Frontal cortex (tissue), 4 donors: ENCODE results near the gene RNLS. TPM values are rescaled to one million over a fixed set of nuclear protein-coding genes. Genes with fewer than 3 reads are reported as not detected.

Experiments used
- DNase-seq, 2 donors: peaks; one replicate each; pipeline ENCODE4 v3.0.0; 2012; ENCODE audit warnings: low spot score in 2 of 2
- FAIRE-seq: peaks from 2 replicates; lab custom pipeline; 2012; peaks lifted over from hg19 to GRCh38; lab: Jason Lieb, UNC
- total RNA-seq: library from RNA; depleted of rRNA; stranded (reverse); fragments of >200 nt; gene quantifications from one replicate; pipeline ENCODE4 v1.2.3, GENCODE V29; 2014
- donor health status: control.
- donor health status: control.
- donor health status: control.

Gene RNLS
- total RNA-seq, 1 donor from 2014 or later: 1.2 TPM

DNA sequence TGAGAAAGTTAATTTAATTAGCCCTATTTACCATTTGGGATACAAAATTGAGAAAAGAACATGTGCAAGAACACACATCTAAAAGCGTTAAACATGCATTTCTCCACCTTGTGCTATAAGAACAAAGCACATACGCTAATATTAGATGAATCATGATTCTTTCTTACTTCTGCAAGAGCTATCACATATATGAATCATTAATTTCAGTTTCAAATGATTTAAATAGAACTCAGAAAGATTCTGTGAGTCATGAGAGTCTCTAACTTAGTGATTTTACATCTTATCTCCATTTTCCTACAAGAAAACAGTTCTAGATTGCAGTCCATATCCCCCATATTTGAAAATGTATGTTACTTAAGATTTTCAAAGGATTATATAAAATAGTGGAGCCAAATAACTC is 173.9 kb downstream of the RNLS start:
- DNase-seq: no peak
- no peak for FAIRE-seq

DNA sequence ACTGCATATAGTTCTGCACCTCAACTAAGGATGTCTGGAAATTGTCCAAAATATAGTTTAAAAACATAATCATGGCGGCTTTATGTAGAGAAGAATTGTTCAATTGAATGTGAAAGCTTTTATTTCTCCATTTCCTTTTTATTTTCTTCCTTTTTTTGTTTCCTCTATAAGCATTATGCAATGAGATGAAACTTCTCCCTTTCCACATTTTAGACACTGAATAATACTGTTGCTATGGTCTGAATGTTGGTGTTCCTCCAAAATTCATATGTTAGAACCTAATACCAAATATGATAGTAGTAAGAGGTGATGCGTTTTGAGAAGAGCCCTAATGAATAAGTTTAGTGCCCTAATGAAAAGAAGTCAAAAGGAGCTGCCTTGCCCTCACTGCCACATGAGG is 175.0 kb downstream of the RNLS start:
- FAIRE-seq: no peak
- no peak for DNase-seq

DNA sequence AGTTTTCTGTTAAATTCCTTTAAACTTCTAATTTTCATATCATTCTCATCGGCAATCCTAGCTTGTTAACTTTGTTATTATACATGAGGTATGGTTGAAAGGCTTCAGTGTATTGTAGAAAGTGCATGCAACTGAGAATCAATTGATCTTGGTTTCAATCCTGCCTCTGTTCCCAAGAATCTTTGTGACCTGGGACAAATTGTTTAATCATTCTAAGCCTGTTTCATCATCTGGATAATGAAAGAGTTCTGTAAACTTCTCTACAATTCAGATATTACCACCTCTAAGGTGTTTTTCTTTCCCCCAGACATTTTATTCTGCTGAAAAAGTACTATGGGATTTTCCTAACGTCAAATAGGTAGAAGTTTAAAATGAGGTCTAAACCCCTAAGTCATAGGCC is 179.0 kb downstream of the RNLS start:
- DNase-seq (no peak), FAIRE-seq (no peak)

DNA sequence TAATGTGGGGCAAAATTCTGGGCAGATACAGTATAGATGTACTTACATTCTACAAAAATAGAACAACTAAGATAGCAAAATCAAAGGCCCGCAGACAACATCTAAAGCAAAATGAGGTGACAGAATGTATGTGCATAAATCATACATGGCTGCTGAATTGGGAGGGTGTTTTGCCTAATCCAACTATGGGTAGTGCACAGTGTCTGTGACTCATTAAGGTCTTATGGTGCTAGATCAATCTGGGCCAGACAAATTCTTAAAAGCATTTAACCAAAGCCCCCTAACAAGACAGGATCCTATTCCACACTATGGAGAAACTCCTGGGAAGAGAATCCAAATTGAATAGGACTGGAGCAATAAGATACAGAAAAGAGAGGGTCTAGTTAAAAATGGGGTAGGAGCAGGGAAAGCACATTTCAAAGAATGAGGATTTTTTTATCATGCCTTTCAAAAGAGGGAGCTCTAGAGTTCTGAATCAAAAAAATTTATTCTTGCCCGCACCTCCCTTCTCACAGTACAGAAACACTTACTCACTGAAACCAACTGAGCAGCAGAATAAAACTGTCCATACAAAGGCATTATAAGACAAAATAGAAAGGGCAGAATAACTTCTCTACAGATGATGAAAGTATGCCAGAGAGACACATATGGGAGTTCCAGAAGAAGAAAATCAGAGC is 181.3 kb downstream of the RNLS start:
- DNase-seq: no peak
- no peak for FAIRE-seq

DNA sequence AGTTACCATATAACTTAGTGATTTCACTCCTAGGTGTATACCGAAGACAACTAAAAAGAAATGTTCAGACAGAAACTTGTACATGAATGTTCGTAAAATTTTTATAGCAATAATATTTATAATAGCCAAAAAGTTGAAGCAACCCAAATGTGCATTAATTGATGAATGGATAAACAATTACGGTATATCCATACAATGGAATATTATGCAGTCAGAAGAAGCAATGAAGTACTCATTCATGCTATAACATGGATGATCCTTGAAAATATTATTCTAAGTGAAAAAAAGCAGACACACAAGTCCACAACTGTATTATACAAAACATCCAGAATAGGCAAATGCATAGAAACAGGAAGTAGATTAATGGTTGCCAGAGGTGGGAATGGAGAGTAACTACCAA is 183.9 kb downstream of the RNLS start:
- FAIRE-seq (no peak), DNase-seq (no peak)

DNA sequence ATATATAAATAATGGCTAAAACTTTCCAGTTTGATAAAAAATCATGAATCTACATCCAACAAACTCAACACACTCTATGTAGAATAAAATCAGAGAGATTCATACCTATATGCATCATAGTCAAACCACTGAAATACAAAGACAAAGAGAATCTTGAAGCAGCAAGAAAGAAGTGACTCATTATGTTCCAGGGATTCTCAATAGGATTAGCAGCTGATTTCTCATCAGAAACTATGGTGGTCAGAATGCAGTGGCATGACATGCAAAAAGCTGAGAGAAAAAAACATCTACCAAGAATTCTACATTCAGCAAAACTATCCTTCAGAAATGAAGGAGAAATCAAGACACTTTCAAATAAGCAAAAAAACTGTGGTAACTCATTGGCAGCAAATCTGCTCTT is 187.4 kb downstream of the RNLS start:
- FAIRE-seq: no peak

DNA sequence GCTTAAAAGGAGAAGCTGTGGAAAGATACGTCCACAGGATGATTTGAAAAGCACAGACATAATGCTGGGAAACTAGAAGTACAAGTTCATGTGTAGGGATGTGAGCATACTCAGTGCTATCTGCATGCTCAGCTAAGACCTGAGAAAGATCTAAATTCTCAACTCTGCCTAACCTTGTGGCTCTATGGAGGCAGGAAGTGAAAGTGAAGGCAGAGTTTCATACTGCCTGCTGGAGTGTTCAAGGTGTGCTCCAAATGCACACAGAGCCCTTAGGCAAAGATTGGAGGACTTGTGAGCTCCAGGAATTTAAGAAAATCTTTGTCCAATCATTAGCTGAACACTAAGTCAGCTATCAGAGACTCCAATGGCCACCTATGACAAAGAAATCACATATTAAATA is 190.9 kb downstream of the RNLS start:
- DNase-seq (no peak), FAIRE-seq (no peak)

More for the DNA sequence above, 187.4 kb downstream of the RNLS start:
- no peak for DNase-seq

DNA sequence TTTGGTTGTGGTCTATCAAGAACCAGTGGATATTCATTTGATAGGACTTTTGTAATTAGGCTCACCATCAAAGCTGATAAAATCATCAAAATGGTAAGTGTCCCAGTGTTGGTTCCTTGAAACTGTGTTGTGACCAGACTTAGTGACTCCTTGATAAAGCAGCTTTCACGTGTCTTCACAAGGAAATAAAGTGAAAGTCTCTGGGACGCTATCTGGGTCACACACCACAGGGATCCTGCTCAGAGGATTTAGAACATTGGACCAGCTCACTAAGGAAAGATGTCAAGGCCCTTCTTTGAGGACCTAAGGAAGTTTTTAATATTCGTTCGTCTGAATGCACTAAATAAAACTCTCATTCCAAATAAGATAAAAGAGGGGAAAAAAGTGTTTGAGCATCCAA is 193.1 kb downstream of the RNLS start:
- DNase-seq: no peak
- no peak for FAIRE-seq

DNA sequence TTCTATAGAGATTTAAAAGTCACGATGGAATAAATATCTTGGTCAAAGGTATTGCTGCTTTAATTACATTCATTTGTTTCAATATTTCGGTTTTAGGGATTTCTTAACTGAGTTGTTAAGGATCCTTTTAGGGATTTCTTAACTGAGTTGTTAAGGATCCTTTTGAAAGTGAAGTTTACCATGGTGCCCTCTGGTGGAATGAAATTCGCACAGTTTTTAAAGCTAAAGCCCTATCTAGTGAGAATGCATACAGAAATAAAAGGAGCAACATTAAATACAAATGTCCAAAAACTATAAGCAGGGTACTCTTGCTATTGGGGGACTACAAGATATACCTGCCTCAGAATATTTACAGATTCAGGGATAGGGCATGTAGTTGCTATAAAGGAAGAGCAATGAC is 193.7 kb downstream of the RNLS start:
- peak; percentile 39 for FAIRE-seq
- DNase-seq: no peak

DNA sequence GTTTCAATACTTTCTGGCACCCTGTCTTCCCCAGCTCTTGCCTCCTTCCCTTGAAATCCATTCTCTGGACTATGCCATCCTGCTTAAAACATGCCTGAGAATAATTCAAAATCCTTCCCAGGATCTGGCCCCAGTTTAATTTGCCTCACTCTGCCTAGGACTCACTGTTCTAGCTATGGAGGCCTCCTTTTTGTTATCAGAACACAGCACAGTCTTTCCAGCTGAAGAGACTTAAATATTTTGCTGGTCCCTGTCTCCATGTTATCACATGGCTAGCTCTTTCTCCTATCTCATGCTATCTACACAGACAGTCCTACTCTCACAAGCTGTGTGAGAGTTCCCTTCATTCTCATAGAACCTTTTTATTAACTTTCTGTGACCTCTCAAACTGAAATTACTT is 194.8 kb downstream of the RNLS start:
- DNase-seq (no peak), FAIRE-seq (no peak)

DNA sequence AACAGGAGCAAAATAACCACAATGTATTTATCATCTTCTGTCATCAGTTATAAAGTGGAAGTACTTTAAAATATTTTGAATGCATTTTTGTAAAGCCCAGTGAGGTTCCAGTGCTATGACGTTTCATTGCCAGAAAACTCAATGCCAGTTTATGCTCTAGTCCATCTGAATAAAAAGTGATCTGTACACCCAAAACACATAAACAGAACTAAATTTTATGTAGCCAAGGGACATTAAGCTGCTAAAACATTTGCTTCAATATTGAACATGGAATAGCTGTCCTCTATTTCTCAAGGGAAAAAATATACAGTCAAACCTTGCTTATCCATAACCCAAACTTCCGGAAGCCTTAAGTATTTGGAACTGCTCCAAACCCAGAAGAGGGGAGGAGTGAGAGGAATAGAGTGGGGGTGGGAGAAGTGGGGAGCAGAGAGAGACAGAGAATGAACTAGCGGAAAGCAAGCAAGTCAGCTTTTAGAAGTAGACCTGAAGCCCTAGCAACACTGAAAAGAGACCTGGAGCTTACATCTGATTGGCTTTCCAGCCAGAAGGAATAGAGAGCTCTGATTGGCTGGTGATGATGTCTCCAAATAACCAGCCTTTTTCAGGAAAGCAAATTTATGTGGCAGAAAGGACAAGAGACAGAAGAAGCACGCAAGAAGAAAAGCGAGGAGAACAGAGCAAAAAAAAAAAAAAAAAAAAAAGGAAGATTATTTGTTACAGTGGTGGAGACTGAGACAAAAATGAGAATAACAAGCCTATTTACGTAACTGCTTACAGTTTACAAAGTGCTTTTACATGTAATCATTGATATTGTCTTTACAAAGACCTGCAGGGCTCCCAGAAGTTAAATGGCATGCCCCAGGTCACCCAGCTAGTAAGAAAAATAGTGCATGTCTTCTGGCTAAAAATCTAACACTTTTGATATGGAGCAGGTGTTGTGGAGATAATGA is 196.0 kb downstream of the RNLS start:
- peak; percentile 2 to 30 for DNase-seq
- no peak for FAIRE-seq

DNA sequence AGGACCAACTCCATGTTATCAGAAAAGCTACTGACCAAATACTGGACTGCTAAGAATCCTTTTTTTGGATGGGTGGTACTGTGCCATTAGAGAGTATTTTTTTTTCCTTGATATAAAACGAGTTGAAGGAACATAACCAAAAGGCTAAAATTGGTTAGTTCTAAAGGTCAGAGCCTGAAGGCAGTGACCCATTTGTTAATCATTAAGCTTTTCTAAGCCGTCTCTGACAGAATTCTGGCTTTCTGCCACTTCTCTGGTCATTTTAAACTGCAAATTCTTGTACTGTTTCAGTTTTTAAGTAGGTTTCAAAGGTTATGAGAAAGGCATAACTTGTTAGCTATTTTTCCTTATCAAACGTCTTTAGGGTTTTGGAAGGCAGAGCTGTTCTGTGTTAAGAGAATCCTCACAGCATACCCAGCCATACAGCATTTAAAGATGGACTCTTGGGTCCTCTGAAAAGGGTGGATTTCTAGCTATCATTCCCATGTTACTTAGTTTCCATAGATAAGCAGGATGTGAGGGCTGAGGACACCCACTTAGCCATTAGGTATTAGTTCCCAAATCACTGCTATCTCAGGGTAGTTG is 196.8 kb downstream of the RNLS start:
- DNase-seq (no peak), FAIRE-seq (no peak)

DNA sequence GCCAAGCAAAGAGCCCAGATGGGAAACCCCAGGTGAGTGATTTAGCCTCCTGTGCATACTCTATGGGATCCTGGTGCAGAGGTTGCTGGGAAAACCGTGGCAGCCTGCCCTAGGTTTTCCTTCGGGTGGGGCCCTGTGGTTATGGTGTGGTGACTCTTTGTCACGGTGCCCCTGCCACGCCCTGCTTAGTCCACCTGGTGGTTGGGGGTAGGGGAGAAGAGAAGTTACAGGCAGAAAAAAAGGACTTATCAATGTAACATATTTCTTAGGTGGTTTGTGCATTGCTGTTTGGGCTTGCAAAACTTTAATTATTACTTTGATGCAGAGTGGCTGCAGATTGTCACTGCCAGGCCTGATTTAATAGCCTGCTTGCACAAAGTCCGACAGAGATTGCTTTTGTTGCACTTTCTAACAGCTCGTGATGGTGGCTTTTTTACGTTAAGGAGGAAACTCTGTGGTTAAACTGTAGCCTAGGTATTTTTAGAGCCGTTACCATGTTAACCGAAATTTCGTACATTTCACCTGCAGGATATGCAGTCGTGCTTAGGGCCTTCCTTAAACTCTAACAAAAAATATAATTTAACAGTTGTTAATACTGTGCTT is 197.4 kb downstream of the RNLS start:
- FAIRE-seq (no peak), DNase-seq (no peak)

DNA sequence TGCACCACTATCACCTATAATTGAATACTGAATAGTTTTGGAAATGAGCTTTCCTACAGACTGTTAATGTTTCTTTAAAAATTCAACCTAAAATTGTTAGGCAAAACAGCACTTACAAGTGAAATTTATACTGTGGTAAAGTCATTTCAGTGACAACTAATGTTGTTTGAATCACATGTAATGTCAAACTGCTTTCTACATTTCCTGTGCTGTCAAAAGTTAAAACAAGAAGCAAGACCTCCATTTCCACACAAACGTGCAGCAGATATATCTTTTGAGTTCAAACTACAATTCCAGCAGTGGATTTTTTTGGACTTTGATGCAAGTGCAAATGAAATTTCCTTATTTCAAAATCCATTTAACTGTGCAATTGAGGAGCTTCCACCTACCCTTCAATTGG is 199.8 kb downstream of the RNLS start:
- FAIRE-seq (no peak), DNase-seq (no peak)

DNA sequence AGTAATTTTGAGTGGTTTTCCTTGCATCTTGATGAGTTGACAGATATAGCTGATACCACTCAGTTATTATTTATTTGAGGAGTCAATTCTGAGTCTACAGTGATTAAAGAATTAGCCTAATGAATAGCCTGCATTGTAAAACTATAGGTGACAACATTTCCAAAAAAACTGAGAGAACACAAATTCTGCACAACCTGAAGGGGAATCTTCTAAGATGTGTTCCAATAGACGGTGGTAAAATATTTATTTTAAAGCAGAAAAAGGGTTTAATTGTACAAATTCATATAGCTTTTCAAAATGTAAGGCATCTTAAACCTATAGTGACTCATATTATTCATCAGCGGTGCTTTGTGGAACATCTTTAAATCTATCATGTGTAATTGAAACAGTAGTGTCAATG is 200.4 kb downstream of the RNLS start:
- FAIRE-seq (no peak), DNase-seq (no peak)

DNA sequence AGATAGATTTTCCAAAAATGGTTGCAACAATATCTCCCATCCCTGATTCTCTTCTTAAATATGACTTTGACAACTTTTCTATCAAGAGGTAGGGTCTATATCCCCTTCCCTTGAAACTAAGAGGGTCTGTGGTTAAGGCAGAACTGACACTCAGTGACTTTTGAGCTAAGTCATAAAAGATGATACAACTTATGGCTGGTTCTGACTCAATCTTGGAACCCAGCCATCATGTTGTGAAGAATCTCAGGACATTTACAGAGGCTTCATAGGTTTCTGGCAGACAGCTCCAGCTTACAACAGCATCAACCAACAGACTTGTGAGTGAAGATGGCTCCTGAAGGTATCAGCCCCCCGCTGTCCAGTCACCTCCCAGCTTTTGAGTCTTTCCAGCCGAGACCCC is 203.5 kb downstream of the RNLS start:
- no peak for DNase-seq
- FAIRE-seq: no peak

DNA sequence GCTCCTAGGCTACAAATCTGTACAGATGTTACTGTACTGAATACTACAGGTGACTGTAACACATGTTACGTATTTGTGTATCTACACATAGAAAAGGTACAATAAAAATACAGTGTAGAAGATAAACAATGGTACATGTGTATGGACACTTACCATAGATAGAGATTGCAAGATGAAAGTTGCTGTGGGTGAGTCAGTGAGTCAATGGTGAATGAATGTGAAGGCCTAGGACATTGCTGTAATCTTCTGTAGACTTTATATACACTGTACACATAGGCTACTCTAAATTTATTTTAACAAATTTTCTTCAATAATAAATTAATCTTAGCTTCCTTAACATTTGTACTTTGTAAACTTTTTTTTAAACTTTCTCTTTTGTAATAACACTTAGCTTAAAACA is 205.6 kb downstream of the RNLS start:
- no peak for DNase-seq
- no peak for FAIRE-seq

DNA sequence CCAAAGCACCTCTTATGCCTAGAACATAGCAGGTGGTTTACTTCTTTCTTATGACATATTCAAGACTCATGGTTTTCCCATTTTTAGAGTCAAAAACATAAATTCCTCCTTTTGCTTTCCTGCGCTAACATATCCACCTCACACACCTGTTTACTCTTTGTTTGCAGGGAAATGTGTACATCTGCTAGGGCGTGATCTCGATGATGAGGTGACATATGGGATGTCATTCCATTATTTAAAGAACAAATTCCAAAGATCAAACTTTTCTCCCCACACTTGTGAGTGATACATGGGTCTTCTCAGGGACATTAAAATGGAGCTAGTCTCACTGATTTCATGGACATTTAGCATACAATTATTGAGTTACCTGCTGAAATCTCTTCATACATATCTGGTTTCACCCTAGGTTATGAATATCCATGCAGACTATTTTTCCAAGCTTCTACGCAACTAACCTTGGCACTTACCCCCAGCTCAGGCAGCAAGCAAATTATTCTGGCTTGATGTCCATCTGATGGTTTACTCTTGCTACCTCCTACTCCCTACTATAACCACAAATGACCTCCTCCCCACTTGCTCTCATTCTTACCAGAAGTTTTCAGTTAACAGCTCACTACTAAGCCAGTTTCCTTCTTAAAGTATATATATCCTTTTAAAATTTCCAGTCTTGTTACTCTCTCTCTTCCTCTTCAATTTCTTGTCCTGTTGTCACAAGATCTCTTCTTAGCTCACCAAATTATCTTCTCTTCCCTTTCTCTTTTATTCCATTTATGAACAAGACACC is 208.5 kb downstream of the RNLS start:
- DNase-seq (no peak), FAIRE-seq (no peak)

DNA sequence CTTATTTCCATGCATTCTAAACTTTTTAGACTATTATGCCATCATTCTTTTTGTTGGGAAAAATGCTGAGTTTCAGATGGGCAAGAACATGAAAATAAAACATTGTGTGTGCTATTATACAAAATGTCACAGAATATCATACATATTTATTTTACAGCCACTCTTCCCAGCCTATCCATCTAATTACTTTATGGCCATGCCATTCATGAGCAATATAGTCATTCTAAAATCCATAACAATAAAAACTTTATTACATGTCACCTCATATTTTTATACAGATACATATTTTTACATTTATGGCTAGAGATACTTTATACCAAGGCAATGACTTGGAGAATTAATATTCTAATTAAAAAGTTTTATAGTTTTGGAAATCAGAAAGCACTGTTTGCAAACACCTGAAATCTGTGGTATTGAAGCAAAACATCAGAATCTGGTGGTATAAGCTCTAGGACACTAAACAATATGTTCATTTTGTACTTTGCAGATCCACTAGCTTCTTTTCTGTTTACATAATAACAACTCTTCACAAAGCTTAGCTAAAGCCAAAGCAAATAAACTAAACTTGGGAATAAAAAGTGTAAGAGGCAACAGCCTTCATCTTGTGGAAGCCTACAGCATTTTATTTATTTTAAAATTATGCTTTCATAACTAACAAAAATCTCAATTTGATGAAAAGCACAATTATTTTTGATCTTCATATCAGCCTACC is 210.1 kb downstream of the RNLS start:
- DNase-seq (no peak), FAIRE-seq (no peak)
